Effector memory CD4-positive, alpha-beta T cell (primary cell): ENCODE measurements around the gene ZNF319.
"Not testable (repeated sequence)": the region's sequence is repeated elsewhere in the genome, so short reads cannot be mapped to it uniquely, and the experiment has no call there.

Experiments
- DNase-seq, 3 donors: peaks; one replicate each; pipeline ENCODE4 v3.0.0-alpha.2; 2020
- H3K27ac ChIP-seq: 2 replicates; pipeline ENCODE4 v1.7.0; 2013; ENCODE audit warnings: mild to moderate bottlenecking, low read length, moderate library complexity; ENCODE audit not compliant: insufficient read depth, poor library complexity, severe bottlenecking
- H3K27me3 ChIP-seq: replicated peaks from 2 replicates; pipeline ENCODE4 v1.7.0; 2013; ENCODE audit warnings: mild to moderate bottlenecking, low read length; ENCODE audit not compliant: insufficient read depth, control insufficient read depth, poor library complexity, severe bottlenecking
- H3K36me3 ChIP-seq: 2 replicates; pipeline ENCODE4 v1.7.0; 2013; ENCODE audit warnings: mild to moderate bottlenecking, low read length, moderate library complexity; ENCODE audit not compliant: control insufficient read depth, insufficient read depth
- H3K4me1 ChIP-seq: 2 replicates; pipeline ENCODE4 v1.7.0; 2013; ENCODE audit warnings: low read length, mild to moderate bottlenecking; ENCODE audit not compliant: control insufficient read depth, insufficient read depth, poor library complexity, severe bottlenecking
- H3K4me3 ChIP-seq: 2 replicates; pipeline ENCODE4 v1.7.0; 2013; ENCODE audit warnings: low read length, low read depth, mild to moderate bottlenecking; ENCODE audit not compliant: insufficient read depth, poor library complexity, severe bottlenecking
- H3K9me3 ChIP-seq: 2 replicates; pipeline ENCODE4 v1.7.0; 2013; ENCODE audit warnings: mild to moderate bottlenecking, low read length, moderate library complexity; ENCODE audit not compliant: control insufficient read depth

The ZNF319 gene

GRCh38 chr16:57987441-57988177 is 12.9 kb downstream of the ZNF319 start:
- no peak for DNase-seq
- H3K27ac ChIP-seq, result no peak overlapping the region
- peaks cover 18% of the 10 kb centered on the region for H3K4me1 ChIP-seq
- H3K9me3 ChIP-seq, result no peaks in the 10 kb centered on the region
- H3K4me3 ChIP-seq, result no peak overlapping the region
- H3K36me3 ChIP-seq, result no peaks in the 10 kb centered on the region
- no peaks in the 10 kb centered on the region for H3K27me3 ChIP-seq

GRCh38 chr16:57986196-57986595 is 14.3 kb downstream of the ZNF319 start:
- DNase-seq, result no peak
- no peaks in the 10 kb centered on the region for H3K27me3 ChIP-seq
- H3K4me3 ChIP-seq, result no peak overlapping the region
- no peaks in the 10 kb centered on the region for H3K36me3 ChIP-seq
- no peaks in the 10 kb centered on the region for H3K9me3 ChIP-seq
- H3K27ac ChIP-seq, result no peak overlapping the region
- H3K4me1 ChIP-seq, result peaks cover 18% of the 10 kb centered on the region

GRCh38 chr16:57985204-57986181 is 15.0 kb downstream of the ZNF319 start:
- Histone ChIP-seq H3K27me3 (no peaks in the 10 kb centered on the region), H3K4me3 (peak overlapping the region; percentile 74), H3K36me3 (no peaks in the 10 kb centered on the region), H3K9me3 (no peaks in the 10 kb centered on the region), H3K4me1 (peaks cover 18% of the 10 kb centered on the region), H3K27ac (peak overlapping the region; percentile 57)
- no peak for DNase-seq

GRCh38 chr16:57984443-57985203 is 15.8 kb downstream of the ZNF319 start:
- Histone ChIP-seq H3K27ac (peak overlapping the region; percentile 57), H3K27me3 (no peaks in the 10 kb centered on the region), H3K9me3 (no peaks in the 10 kb centered on the region), H3K36me3 (no peaks in the 10 kb centered on the region), H3K4me3 (peak overlapping the region; percentile 74), H3K4me1 (peaks cover 18% of the 10 kb centered on the region)
- DNase-seq, result peak; percentile 91 to 94 (median 92)

GRCh38 chr16:57982385-57982784 is 18.1 kb downstream of the ZNF319 start:
- DNase-seq, result no peak
- Histone ChIP-seq H3K4me1 (peaks cover 18% of the 10 kb centered on the region), H3K36me3 (no peaks in the 10 kb centered on the region), H3K27ac (no peak overlapping the region), H3K27me3 (no peaks in the 10 kb centered on the region), H3K9me3 (no peaks in the 10 kb centered on the region), H3K4me3 (no peak overlapping the region)

- Histone ChIP-seq H3K36me3 (no peaks in the 10 kb centered on the region), H3K27ac (no peak overlapping the region), H3K4me3 (no peak overlapping the region), H3K4me1 (peaks cover 18% of the 10 kb centered on the region), H3K9me3 (no peaks in the 10 kb centered on the region), H3K27me3 (no peaks in the 10 kb centered on the region)
- DNase-seq, result no peak
Measured at GRCh38 chr16:57981636-57982035, 18.8 kb downstream of the ZNF319 start.

- no peak overlapping the region for H3K4me3 ChIP-seq
Measured at GRCh38 chr16:57979006-57979585, 21.4 kb downstream of the ZNF319 start.

GRCh38 chr16:57978070-57978465 is 22.4 kb downstream of the ZNF319 start:
- not testable (repeated sequence) for H3K36me3 ChIP-seq, H3K4me1 ChIP-seq, H3K27ac ChIP-seq, H3K27me3 ChIP-seq, H3K9me3 ChIP-seq, H3K4me3 ChIP-seq, DNase-seq

More at GRCh38 chr16:57979006-57979585, 21.4 kb downstream of the ZNF319 start:
- Histone ChIP-seq H3K27ac (no peak overlapping the region), H3K9me3 (no peaks in the 10 kb centered on the region), H3K4me1 (peaks cover 2% of the 10 kb centered on the region), H3K27me3 (no peaks in the 10 kb centered on the region), H3K36me3 (no peaks in the 10 kb centered on the region)
- DNase-seq, result no peak

- DNase-seq, result no peak
- H3K27me3 ChIP-seq, result no peaks in the 10 kb centered on the region
- H3K27ac ChIP-seq, result no peak overlapping the region
- H3K36me3 ChIP-seq, result no peaks in the 10 kb centered on the region
- no peaks in the 10 kb centered on the region for H3K4me1 ChIP-seq
- H3K9me3 ChIP-seq, result no peaks in the 10 kb centered on the region
- no peak overlapping the region for H3K4me3 ChIP-seq
Measured at GRCh38 chr16:57977418-57978069, 22.9 kb downstream of the ZNF319 start.
